K562 (cell line): Measurements from ENCODE around the gene CBFA2T2.

Experiments used
- CC2D1A ChIP-seq: fragments of 450-650 bp; IDR thresholded peaks from 2 replicates; pipeline ENCODE4 v1.6.1; 2017; ENCODE audit warnings: mild to moderate bottlenecking
- CREB1 ChIP-seq, 2 experiments: sonication (generic) in 1 of 2; formaldehyde crosslinking in 1 of 2; IDR thresholded peaks; 2 replicates each; pipeline versions ENCODE4 v1.6.1 to v1.8.0; 2012 to 2022; ENCODE audit warnings: inconsistent platforms in 1 of 2, mild to moderate bottlenecking in 1 of 2, missing genetic modification reagents in 1 of 2, moderate library complexity in 1 of 2
- CTCF ChIP-seq, 3 experiments: IDR thresholded peaks in 2 of 3; conservative IDR thresholded peaks in 1 of 3; 2 replicates each; pipeline ENCODE4 v1.5.1; 2011 to 2012; ENCODE audit warnings: low read length in 3 of 3, mild to moderate bottlenecking in 3 of 3, control low read depth in 2 of 3, improper control_type of control experiment in 1 of 3, inconsistent platforms in 1 of 3, low read depth in 1 of 3, mixed read lengths in 1 of 3, moderate library complexity in 1 of 3; ENCODE audit not compliant: insufficient read depth in 2 of 3
- ELF4 ChIP-seq: fragments of 450-650 bp; formaldehyde crosslinking; IDR thresholded peaks from 2 replicates; pipeline ENCODE4 v1.4.0; 2022; ENCODE audit warnings: missing genetic modification characterization
- KAT8 ChIP-seq: fragments of 450-650 bp; IDR thresholded peaks from 2 replicates; pipeline ENCODE4 v1.6.1; 2016; ENCODE audit warnings: low read depth, mild to moderate bottlenecking
- POLR2A ChIP-seq: fragments of 450-650 bp; conservative IDR thresholded peaks from 2 replicates; pipeline ENCODE4 v1.6.1; 2016
- SREBF1 ChIP-seq: fragments of 150-350 bp; IDR thresholded peaks from 2 replicates; pipeline ENCODE4 v1.6.1; 2014; ENCODE audit warnings: antibody characterized with exemption, low read depth, low read length, borderline replicate concordance
- USF1 ChIP-seq: sonication (generic); formaldehyde crosslinking; IDR thresholded peaks from 2 replicates; pipeline ENCODE4 v1.9.0; 2022; ENCODE audit warnings: mild to moderate bottlenecking, missing genetic modification reagents
- ZBTB33 ChIP-seq: sonication (generic); formaldehyde crosslinking; IDR thresholded peaks from 2 replicates; pipeline ENCODE4 v1.8.1; 2023; ENCODE audit warnings: mild to moderate bottlenecking, missing genetic modification reagents
- ZMIZ1 ChIP-seq, 2 experiments: fragments of 150-350 bp in 1 of 2; IDR thresholded peaks; 2 replicates each; pipeline ENCODE4 v1.6.1; 2012 to 2016; ENCODE audit warnings: low read depth in 2 of 2, low read length in 2 of 2, mild to moderate bottlenecking in 1 of 2, moderate library complexity in 1 of 2
- ZNF274 ChIP-seq: IDR thresholded peaks from 2 replicates; pipeline ENCODE4 v1.6.1; 2011; ENCODE audit warnings: low read depth, mild to moderate bottlenecking, low read length, moderate library complexity, borderline replicate concordance
- ZNF699 ChIP-seq: fragments of 250-450 bp; sonication (Bioruptor Pico); IDR thresholded peaks from 2 replicates; pipeline ENCODE4 v1.8.0; 2021; ENCODE audit warnings: mild to moderate bottlenecking, moderate library complexity; ENCODE audit not compliant: insufficient replicate concordance
- TF ChIP-seq, protein P1 (sequence below), 3 experiments: fragments of 200-800 bp in 1 of 3; fragments of 250-450 bp in 1 of 3; fragments of 450-650 bp in 1 of 3; sonication (Bioruptor Pico) in 1 of 3; sonication (Bioruptor generic) in 1 of 3; formaldehyde crosslinking in 1 of 3; IDR thresholded peaks; 2 replicates each; pipeline versions ENCODE4 v1.6.1 to v1.8.0; 2016 to 2022; ENCODE audit warnings: mild to moderate bottlenecking in 2 of 3, missing genetic modification characterization in 2 of 3, missing compliant biosample characterization in 1 of 3, moderate library complexity in 1 of 3
- TF ChIP-seq, protein P2 (sequence below): fragments of 250-450 bp; sonication (Bioruptor Pico); IDR thresholded peaks from 2 replicates; pipeline ENCODE4 v1.4.0; 2020

- TF ChIP-seq POLR2A (no peak), ZBTB33 (CRISPR knock-in tag) (no peak), CTCF (IDR thresholded peaks at IDR 0.05 in 2 of 3, conservative IDR thresholded peaks at IDR 0.05 in 1 of 3; ENCODE audit: insufficient read depth in 2 of 3, low read depth in 1 of 3, low read length in 3 of 3) (no peak), SREBF1 (no peak), CC2D1A (no peak; the same call in 1 of the 2 replicates), ZMIZ1 (IDR thresholded peaks at IDR 0.05; ENCODE audit: low read depth in 2 of 2, low read length in 2 of 2) (peak in 1 of 2 experiments; percentile 87; a peak in 2 of 4 replicates), KAT8 (no peak), ZNF699 (CRISPR knock-in tag) (no peak), ELF4 (CRISPR knock-in tag) (no peak), CREB1 (IDR thresholded peaks at IDR 0.05) (peak; percentile 65; the same call in 1 of the 2 replicates), CREB1 (CRISPR knock-in tag; IDR thresholded peaks at IDR 0.05) (no peak), USF1 (CRISPR knock-in tag) (no peak), ZNF274 (0 out of 2 replicates have a peak, but pooled peaks have one; percentile 18)
- TF ChIP-seq, protein P1, sequence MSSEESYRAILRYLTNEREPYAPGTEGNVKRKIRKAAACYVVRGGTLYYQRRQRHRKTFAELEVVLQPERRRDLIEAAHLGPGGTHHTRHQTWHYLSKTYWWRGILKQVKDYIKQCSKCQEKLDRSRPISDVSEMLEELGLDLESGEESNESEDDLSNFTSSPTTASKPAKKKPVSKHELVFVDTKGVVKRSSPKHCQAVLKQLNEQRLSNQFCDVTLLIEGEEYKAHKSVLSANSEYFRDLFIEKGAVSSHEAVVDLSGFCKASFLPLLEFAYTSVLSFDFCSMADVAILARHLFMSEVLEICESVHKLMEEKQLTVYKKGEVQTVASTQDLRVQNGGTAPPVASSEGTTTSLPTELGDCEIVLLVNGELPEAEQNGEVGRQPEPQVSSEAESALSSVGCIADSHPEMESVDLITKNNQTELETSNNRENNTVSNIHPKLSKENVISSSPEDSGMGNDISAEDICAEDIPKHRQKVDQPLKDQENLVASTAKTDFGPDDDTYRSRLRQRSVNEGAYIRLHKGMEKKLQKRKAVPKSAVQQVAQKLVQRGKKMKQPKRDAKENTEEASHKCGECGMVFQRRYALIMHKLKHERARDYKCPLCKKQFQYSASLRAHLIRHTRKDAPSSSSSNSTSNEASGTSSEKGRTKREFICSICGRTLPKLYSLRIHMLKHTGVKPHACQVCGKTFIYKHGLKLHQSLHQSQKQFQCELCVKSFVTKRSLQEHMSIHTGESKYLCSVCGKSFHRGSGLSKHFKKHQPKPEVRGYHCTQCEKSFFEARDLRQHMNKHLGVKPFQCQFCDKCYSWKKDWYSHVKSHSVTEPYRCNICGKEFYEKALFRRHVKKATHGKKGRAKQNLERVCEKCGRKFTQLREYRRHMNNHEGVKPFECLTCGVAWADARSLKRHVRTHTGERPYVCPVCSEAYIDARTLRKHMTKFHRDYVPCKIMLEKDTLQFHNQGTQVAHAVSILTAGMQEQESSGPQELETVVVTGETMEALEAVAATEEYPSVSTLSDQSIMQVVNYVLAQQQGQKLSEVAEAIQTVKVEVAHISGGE (CRISPR knock-in tag; IDR thresholded peaks at IDR 0.05), result peak in 1 of 3 experiments; percentile 68; a peak in 2 of 6 replicates
- TF ChIP-seq, protein P2, sequence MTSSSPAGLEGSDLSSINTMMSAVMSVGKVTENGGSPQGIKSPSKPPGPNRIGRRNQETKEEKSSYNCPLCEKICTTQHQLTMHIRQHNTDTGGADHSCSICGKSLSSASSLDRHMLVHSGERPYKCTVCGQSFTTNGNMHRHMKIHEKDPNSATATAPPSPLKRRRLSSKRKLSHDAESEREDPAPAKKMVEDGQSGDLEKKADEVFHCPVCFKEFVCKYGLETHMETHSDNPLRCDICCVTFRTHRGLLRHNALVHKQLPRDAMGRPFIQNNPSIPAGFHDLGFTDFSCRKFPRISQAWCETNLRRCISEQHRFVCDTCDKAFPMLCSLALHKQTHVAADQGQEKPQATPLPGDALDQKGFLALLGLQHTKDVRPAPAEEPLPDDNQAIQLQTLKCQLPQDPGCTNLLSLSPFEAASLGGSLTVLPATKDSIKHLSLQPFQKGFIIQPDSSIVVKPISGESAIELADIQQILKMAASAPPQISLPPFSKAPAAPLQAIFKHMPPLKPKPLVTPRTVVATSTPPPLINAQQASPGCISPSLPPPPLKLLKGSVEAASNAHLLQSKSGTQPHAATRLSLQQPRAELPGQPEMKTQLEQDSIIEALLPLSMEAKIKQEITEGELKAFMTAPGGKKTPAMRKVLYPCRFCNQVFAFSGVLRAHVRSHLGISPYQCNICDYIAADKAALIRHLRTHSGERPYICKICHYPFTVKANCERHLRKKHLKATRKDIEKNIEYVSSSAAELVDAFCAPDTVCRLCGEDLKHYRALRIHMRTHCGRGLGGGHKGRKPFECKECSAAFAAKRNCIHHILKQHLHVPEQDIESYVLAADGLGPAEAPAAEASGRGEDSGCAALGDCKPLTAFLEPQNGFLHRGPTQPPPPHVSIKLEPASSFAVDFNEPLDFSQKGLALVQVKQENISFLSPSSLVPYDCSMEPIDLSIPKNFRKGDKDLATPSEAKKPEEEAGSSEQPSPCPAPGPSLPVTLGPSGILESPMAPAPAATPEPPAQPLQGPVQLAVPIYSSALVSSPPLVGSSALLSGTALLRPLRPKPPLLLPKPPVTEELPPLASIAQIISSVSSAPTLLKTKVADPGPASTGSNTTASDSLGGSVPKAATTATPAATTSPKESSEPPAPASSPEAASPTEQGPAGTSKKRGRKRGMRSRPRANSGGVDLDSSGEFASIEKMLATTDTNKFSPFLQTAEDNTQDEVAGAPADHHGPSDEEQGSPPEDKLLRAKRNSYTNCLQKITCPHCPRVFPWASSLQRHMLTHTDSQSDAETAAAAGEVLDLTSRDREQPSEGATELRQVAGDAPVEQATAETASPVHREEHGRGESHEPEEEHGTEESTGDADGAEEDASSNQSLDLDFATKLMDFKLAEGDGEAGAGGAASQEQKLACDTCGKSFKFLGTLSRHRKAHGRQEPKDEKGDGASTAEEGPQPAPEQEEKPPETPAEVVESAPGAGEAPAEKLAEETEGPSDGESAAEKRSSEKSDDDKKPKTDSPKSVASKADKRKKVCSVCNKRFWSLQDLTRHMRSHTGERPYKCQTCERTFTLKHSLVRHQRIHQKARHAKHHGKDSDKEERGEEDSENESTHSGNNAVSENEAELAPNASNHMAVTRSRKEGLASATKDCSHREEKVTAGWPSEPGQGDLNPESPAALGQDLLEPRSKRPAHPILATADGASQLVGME (CRISPR knock-in tag), result no peak
Measured at GRCh38 chr20:33689973-33690372, 200.1 kb downstream of the CBFA2T2 start.
